ENCODE data around the gene PLEK.

GRCh38 chr2:68325056-68325455 is 40.0 kb upstream of the PLEK start:
- no peak for TF ChIP-seq CTCF (IDR thresholded peaks at IDR 0.05 in 4 of 5, conservative IDR thresholded peaks at IDR 0.05 in 1 of 5)
- no peak for TF ChIP-seq POLR2A (IDR thresholded peaks at IDR 0.05)
